HepG2 (cell line): ENCODE measurements around the gene PRSS22. TPM values are rescaled to one million over a fixed set of nuclear protein-coding genes. Genes with fewer than 3 reads are reported as not detected.

Source experiments
- ATAC-seq: fragments of 200-7000 bp; cut with Tn5 transposase; 3 replicates; pipeline ENCODE4 v1.9.1; 2020; ENCODE audit warnings: mild to moderate bottlenecking, moderate library complexity
- BruUV-seq: library from RNA; stranded (reverse); fragments of 400-500 nt; replicated peaks from 2 replicates; lab custom pipeline; 2021; lab: Mats Ljungman, UMichigan
- CTCF ChIA-PET: fragments of 300-600 bp; formaldehyde crosslinking; extraction: SDS; loops from one replicate; lab custom pipeline; 2021; ENCODE audit warnings: low total read pairs, inconsistent platforms, low intra/inter-chr PET ratio; lab: Yijun Ruan, JAX
- POLR2A ChIA-PET: fragments of 350-600 bp; sonication (Branson Sonifier 250); formaldehyde crosslinking; loops from one replicate; lab custom pipeline; 2020; ENCODE audit warnings: antibody characterized with exemption, inconsistent platforms; lab: Yijun Ruan, JAX
- DNase-seq: peaks from one replicate; pipeline ENCODE4 v3.0.0-alpha.2; 2015; ENCODE audit warnings: low spot score
- FAIRE-seq: peaks from 3 replicates; lab custom pipeline; 2011; peaks lifted over from hg19 to GRCh38; lab: Jason Lieb, UNC
- H2AFZ ChIP-seq: one replicate; pipeline ENCODE4 v1.6.1; 2011; ENCODE audit warnings: low read length, inconsistent platforms
- H3K27ac ChIP-seq: fragments of 300-600 bp; 3 replicates; pipeline ENCODE4 v1.8.0; 2011; ENCODE audit warnings: mixed run types, mild to moderate bottlenecking, mixed read lengths, low read length, inconsistent platforms; ENCODE audit not compliant: insufficient read depth; ENCODE audit errors: extremely low read length
- H3K27me3 ChIP-seq, 2 experiments: fragments of 200-600 bp in 1 of 2; 2 replicates in 1 of 2; 3 replicates in 1 of 2; pipeline versions ENCODE4 v1.6.0 to v1.8.0; 2011; ENCODE audit warnings: low read length in 2 of 2, mild to moderate bottlenecking in 2 of 2, moderate library complexity in 2 of 2, inconsistent platforms in 1 of 2; ENCODE audit not compliant: insufficient read depth in 2 of 2, control insufficient read depth in 1 of 2
- H3K36me3 ChIP-seq, 2 experiments: fragments of 200-600 bp in 1 of 2; replicated peaks in 1 of 2; 2 replicates in 1 of 2; 3 replicates in 1 of 2; pipeline versions ENCODE4 v1.5.1 to v1.8.0; 2011; ENCODE audit warnings: low read length in 2 of 2, inconsistent platforms in 1 of 2; ENCODE audit not compliant: insufficient read depth in 2 of 2, control insufficient read depth in 1 of 2
- H3K4me1 ChIP-seq: 2 replicates; pipeline ENCODE4 v1.5.1; 2012; ENCODE audit warnings: low read length, inconsistent platforms; ENCODE audit not compliant: insufficient read depth
- H3K4me2 ChIP-seq: 2 replicates; pipeline ENCODE4 v1.6.0; 2011; ENCODE audit warnings: low read depth, low read length, inconsistent platforms
- H3K4me3 ChIP-seq, 3 experiments: fragments of 200-600 bp in 1 of 3; sonication (generic), shearing (Covaris generic) in 1 of 3; replicated peaks in 1 of 3; 2 replicates each; pipeline ENCODE4 v1.5.1; 2011 to 2016; ENCODE audit warnings: low read length in 3 of 3, inconsistent platforms in 2 of 3, low read depth in 2 of 3, mild to moderate bottlenecking in 2 of 3, control low read depth in 1 of 3, mixed read lengths in 1 of 3; ENCODE audit not compliant: insufficient read depth in 1 of 3
- H3K79me2 ChIP-seq: one replicate; pipeline ENCODE4 v1.6.1; 2011; ENCODE audit warnings: low read length, inconsistent platforms; ENCODE audit not compliant: insufficient read depth
- H3K9ac ChIP-seq: 2 replicates; pipeline ENCODE4 v1.6.0; 2011; ENCODE audit warnings: mild to moderate bottlenecking, low read depth, low read length, inconsistent platforms; ENCODE audit not compliant: insufficient read depth
- H3K9me3 ChIP-seq: 2 replicates; pipeline ENCODE4 v1.5.1; 2012; ENCODE audit warnings: mild to moderate bottlenecking, low read length
- H4K20me1 ChIP-seq: 2 replicates; pipeline ENCODE4 v1.6.0; 2011; ENCODE audit warnings: inconsistent platforms, mild to moderate bottlenecking, low read length, moderate library complexity; ENCODE audit not compliant: insufficient read depth
- CC2D1A ChIP-seq: sonication (generic); formaldehyde crosslinking; IDR thresholded peaks from 2 replicates; pipeline ENCODE4 v1.8.1; 2023; ENCODE audit warnings: mild to moderate bottlenecking, missing genetic modification reagents
- FOXJ3 ChIP-seq: sonication (generic); formaldehyde crosslinking; IDR thresholded peaks from 2 replicates; pipeline ENCODE4 v1.4.0; 2020; ENCODE audit warnings: missing genetic modification reagents, mild to moderate bottlenecking, borderline replicate concordance
- IRF2 ChIP-seq: IDR thresholded peaks from 2 replicates; pipeline ENCODE4 v1.6.1; 2018; ENCODE audit warnings: missing genetic modification reagents, missing compliant biosample characterization
- NFIB ChIP-seq: sonication (generic); formaldehyde crosslinking; IDR thresholded peaks from 2 replicates; pipeline ENCODE4 v1.9.0; 2021; ENCODE audit warnings: missing genetic modification reagents, mild to moderate bottlenecking, borderline replicate concordance
- ZBTB42 ChIP-seq: sonication (generic); formaldehyde crosslinking; IDR thresholded peaks from 2 replicates; pipeline ENCODE4 v1.5.0; 2020; ENCODE audit warnings: mild to moderate bottlenecking, missing genetic modification reagents
- ZSCAN29 ChIP-seq: sonication (generic); formaldehyde crosslinking; conservative IDR thresholded peaks from 2 replicates; pipeline ENCODE4 v1.4.0; 2020; ENCODE audit warnings: mild to moderate bottlenecking, missing genetic modification reagents
- WGBS: methylation state at CpG from one replicate; pipeline ENCODE4 v1.1.6; 2017; ENCODE audit warnings: low lambda C conversion rate; 5-methylcytosine and 5-hydroxymethylcytosine counted together
- in situ Hi-C: cut with HindIII; loops from 2 replicates; pipeline ENCODE4 v1.10.0; 2017; ENCODE audit warnings: low pct_unique_long_range_greater_than_20kb; ENCODE audit not compliant: extremely low pct_ligation_motif_present
- intact Hi-C: fragments of 100-400 bp; cut with micrococcal nuclease; formaldehyde crosslinking; loops from one replicate; pipeline ENCODE4 v1.10.0; 2022; ENCODE audit not compliant: unreplicated experiment
- polyA plus RNA-seq, 8 experiments: library from polyadenylated mRNA; depleted of rRNA in 3 of 8; stranded (reverse) in 7 of 8; unstranded in 1 of 8; fragments of >200 nt; fragmentation: Illumina TruSeq in 4 of 8; extraction: Trizol in 4 of 8; gene quantifications; 2 replicates each; pipeline versions ENCODE4 v1.2.1 to v1.2.3, GENCODE V29; 2011 to 2016; ENCODE audit warnings: low read depth in 4 of 8, missing spikeins in 1 of 8, mixed read lengths in 1 of 8; ENCODE audit not compliant: insufficient read depth in 1 of 8
- total RNA-seq, 5 experiments: library from RNA; depleted of rRNA; stranded (reverse); fragments of >200 nt; fragmentation: Illumina TruSeq; extraction: Trizol; gene quantifications; 2 replicates each; pipeline ENCODE4 v1.2.3, GENCODE V29; 2016; ENCODE audit warnings: low read depth in 1 of 5
- TF ChIP-seq, protein P1 (sequence below): sonication (generic); formaldehyde crosslinking; IDR thresholded peaks from 2 replicates; pipeline ENCODE4 v1.5.0; 2020; ENCODE audit warnings: mild to moderate bottlenecking, missing genetic modification reagents, moderate library complexity
- TF ChIP-seq, protein P2 (sequence below): sonication (generic); formaldehyde crosslinking; IDR thresholded peaks from 2 replicates; pipeline ENCODE4 v1.8.1; 2023; ENCODE audit warnings: missing genetic modification reagents, mild to moderate bottlenecking, borderline replicate concordance

The PRSS22 gene
- total and polyA plus RNA-seq, 2 of the 13 experiments (the other 11 are each of a cell fraction or from before 2014, with no cell fraction given), result 0.24 to 0.32 TPM

- in situ Hi-C loops (no loop called here), intact Hi-C loops (no loop called here)
- TF ChIP-seq, protein P1, sequence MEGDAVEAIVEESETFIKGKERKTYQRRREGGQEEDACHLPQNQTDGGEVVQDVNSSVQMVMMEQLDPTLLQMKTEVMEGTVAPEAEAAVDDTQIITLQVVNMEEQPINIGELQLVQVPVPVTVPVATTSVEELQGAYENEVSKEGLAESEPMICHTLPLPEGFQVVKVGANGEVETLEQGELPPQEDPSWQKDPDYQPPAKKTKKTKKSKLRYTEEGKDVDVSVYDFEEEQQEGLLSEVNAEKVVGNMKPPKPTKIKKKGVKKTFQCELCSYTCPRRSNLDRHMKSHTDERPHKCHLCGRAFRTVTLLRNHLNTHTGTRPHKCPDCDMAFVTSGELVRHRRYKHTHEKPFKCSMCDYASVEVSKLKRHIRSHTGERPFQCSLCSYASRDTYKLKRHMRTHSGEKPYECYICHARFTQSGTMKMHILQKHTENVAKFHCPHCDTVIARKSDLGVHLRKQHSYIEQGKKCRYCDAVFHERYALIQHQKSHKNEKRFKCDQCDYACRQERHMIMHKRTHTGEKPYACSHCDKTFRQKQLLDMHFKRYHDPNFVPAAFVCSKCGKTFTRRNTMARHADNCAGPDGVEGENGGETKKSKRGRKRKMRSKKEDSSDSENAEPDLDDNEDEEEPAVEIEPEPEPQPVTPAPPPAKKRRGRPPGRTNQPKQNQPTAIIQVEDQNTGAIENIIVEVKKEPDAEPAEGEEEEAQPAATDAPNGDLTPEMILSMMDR (CRISPR knock-in tag), result 0 out of 2 replicates have a peak, but pooled peaks have one; percentile 7
- TF ChIP-seq, protein P2, sequence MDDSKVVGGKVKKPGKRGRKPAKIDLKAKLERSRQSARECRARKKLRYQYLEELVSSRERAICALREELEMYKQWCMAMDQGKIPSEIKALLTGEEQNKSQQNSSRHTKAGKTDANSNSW (CRISPR knock-in tag), result no peak
- no peak for TF ChIP-seq FOXJ3 (CRISPR knock-in tag)
- TF ChIP-seq NFIB, result no peak
- 45% methylated on average over 4 of the region's 7 CpGs for WGBS
- Histone ChIP-seq H4K20me1 (no peaks in the 10 kb centered on the region), H3K27ac (no peak overlapping the region), H3K4me1 (peaks cover 64% of the 10 kb centered on the region), H3K4me3 (no peak overlapping the region), H2AFZ (no peak overlapping the region), H3K9me3 (no peaks in the 10 kb centered on the region), H3K9ac (no peak overlapping the region), H3K4me2 (no peak overlapping the region), H3K79me2 (no peaks in the 10 kb centered on the region), H3K36me3 (no peaks in the 10 kb centered on the region), H3K27me3 (peaks cover 3 to 29% of the 10 kb centered on the region in 2 experiments; a peak in 4 of 5 replicates)
- POLR2A ChIA-PET, result no interaction called here
- FAIRE-seq (no peak), ATAC-seq (no peak), DNase-seq (no peak)
- CTCF ChIA-PET, result no interaction called here
- BruUV-seq, result no TSS peak
These were observed 24.2 kb downstream of the PRSS22 start for GRCh38 chr16:2833776-2834175.

- 64% methylated on average over 6 of the region's 15 CpGs for WGBS
- Histone ChIP-seq H3K27ac (no peak overlapping the region), H3K4me3 (no peak overlapping the region), H3K36me3 (no peaks in the 10 kb centered on the region), H3K27me3 (peaks cover 1 to 53% of the 10 kb centered on the region in 2 experiments; a peak in 4 of 5 replicates), H3K79me2 (no peaks in the 10 kb centered on the region), H2AFZ (no peak overlapping the region), H4K20me1 (no peaks in the 10 kb centered on the region), H3K4me1 (peaks cover 52% of the 10 kb centered on the region), H3K9me3 (no peaks in the 10 kb centered on the region), H3K4me2 (no peak overlapping the region), H3K9ac (no peak overlapping the region)
- no peak for FAIRE-seq
- intact Hi-C loops, result no loop called here
- DNase-seq, result no peak
- in situ Hi-C loops, result no loop called here
- no peak for TF ChIP-seq ZSCAN29 (CRISPR knock-in tag)
- TF ChIP-seq IRF2 (CRISPR knock-in tag), result no peak
- no peak for TF ChIP-seq ZBTB42 (CRISPR knock-in tag)
- no peak for TF ChIP-seq CC2D1A (CRISPR knock-in tag)
- no peak for ATAC-seq
- ChIA-PET POLR2A (no interaction called here), CTCF (no interaction called here)
- BruUV-seq, result no TSS peak
These were observed 26.8 kb downstream of the PRSS22 start for GRCh38 chr16:2831203-2831602.
